MM.1S (cell line): ENCODE data around the gene DNLZ.

Source experiments
- CTCF ChIP-seq: fragments of 300-600 bp; sonication (generic); IDR thresholded peaks from 2 replicates; pipeline ENCODE4 v1.5.1; 2016; ENCODE audit warnings: antibody characterized with exemption, low read length, mixed read lengths
- EZH2 ChIP-seq: fragments of 300-600 bp; sonication (generic); optimal IDR thresholded peaks from 2 replicates; pipeline ENCODE3; 2017; ENCODE audit warnings: low read depth, mild to moderate bottlenecking, antibody characterized with exemption, low read length, mixed read lengths
- EZH2phosphoT487 ChIP-seq: fragments of 300-600 bp; sonication (generic); IDR thresholded peaks from 2 replicates; pipeline ENCODE4 v1.6.1; 2018; ENCODE audit warnings: antibody characterized with exemption, low read length

GRCh38 chr9:136379891-136380290 lies 16.3 kb upstream of the DNLZ start:
- no peak for TF ChIP-seq CTCF
- no peak for TF ChIP-seq EZH2phosphoT487
- no peak for TF ChIP-seq EZH2
